PFSK-1 (cell line): ENCODE measurements around the gene YTHDF1.

ENCODE experiments used
- POLR2AphosphoS5 ChIP-seq: IDR thresholded peaks from 2 replicates; pipeline ENCODE4 v1.6.1; 2012; ENCODE audit warnings: low read depth, mild to moderate bottlenecking, control low read depth, low read length, moderate library complexity
- REST ChIP-seq, 2 experiments: IDR thresholded peaks; 2 replicates each; pipeline versions ENCODE4 v1.6.1 to v1.8.0; 2011 to 2012; ENCODE audit warnings: low read depth in 2 of 2, low read length in 2 of 2, control low read depth in 1 of 2, inconsistent platforms in 1 of 2, mild to moderate bottlenecking in 1 of 2, moderate library complexity in 1 of 2; ENCODE audit not compliant: insufficient read depth in 1 of 2
- SIN3A ChIP-seq: IDR thresholded peaks from 2 replicates; pipeline ENCODE4 v1.6.1; 2012; ENCODE audit warnings: mild to moderate bottlenecking, low read length, moderate library complexity, borderline replicate concordance; ENCODE audit not compliant: insufficient read depth
- TAF1 ChIP-seq: IDR thresholded peaks from 2 replicates; pipeline ENCODE4 v1.6.1; 2012; ENCODE audit warnings: low read length, control low read depth, borderline replicate concordance; ENCODE audit not compliant: insufficient read depth

DNA sequence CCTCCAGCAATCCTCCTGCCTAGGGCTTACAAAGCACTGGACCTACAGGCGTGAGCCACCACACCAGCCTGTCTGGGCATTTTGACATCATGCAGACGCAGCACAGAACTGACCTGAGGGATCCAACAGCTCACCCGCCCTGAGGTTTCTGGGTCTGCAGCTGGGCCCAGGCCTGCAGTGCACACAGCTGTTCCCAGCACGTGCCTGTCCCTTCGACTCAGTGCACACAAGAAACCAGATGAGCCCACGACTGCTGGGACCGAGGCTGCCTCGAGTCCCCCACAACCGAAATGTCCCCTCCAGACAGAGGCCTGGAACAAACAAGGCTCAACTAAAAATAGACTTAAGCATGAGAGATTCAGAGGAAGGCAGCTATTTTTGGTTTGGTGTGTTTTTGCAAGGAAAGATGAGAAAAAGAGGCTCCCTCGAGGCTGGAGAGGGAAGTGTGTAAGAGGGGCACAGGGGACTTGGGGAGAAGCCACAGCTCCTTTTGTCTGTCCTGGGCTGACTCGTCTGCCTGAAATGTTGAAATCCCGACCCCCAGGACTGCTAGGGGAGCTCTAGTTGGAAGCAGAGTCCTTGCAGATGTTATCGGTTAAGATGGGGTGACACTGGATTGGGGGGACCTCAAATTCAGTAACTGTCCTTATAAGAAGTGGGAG is 66.3 kb downstream of the YTHDF1 start:
- TF ChIP-seq POLR2AphosphoS5: no peak
- no peak for TF ChIP-seq REST (IDR thresholded peaks at IDR 0.05; ENCODE audit: insufficient read depth in 1 of 2, low read depth in 2 of 2, low read length in 2 of 2)
- TF ChIP-seq SIN3A: no peak
- no peak for TF ChIP-seq TAF1
